HuH-7 (cell line): ENCODE measurements around the gene SH3RF3.

ENCODE experiments used
- DNase-seq: peaks from one replicate; pipeline ENCODE4 v3.0.0; 2011; ENCODE audit warnings: low spot score

SH3RF3 gene

DNA sequence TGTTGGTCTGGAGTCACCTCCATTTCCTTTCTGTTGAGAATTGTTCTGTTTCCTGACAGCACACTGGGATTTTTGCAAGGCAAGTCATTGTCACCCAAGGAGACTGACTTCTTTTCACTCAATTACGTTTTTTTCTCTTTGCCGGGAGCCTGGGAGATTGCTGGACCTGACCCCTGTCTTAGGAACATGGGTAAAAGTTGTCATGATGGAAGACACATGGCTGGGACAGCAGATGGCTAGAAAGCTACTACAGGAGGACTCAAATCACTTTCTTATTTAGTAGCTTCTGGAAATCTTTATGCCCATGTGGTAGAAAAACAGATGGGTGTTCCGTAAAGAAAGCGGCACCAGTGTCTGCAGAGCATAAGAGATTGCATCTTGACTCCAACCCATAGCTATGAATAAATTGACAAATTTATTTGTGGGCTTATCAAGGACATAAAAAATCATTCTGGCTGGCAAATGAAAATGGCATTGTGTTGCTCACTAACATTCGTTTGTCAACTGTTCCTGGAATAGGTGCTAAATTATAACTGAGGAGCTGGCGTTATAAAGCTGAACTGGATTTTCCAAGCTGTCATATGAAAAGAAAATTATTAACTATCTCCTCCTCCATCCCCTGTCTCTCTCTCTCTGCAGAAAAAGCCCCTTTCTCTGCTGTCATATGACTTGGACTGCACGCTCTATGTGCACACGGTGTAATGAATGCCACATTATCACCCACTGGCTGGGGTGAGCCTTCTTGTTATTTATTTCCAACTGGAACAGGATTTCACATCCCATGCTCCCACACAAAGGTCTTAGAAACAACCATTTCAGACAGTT, 159.8 kb downstream of the SH3RF3 start:
- no peak for DNase-seq

DNA sequence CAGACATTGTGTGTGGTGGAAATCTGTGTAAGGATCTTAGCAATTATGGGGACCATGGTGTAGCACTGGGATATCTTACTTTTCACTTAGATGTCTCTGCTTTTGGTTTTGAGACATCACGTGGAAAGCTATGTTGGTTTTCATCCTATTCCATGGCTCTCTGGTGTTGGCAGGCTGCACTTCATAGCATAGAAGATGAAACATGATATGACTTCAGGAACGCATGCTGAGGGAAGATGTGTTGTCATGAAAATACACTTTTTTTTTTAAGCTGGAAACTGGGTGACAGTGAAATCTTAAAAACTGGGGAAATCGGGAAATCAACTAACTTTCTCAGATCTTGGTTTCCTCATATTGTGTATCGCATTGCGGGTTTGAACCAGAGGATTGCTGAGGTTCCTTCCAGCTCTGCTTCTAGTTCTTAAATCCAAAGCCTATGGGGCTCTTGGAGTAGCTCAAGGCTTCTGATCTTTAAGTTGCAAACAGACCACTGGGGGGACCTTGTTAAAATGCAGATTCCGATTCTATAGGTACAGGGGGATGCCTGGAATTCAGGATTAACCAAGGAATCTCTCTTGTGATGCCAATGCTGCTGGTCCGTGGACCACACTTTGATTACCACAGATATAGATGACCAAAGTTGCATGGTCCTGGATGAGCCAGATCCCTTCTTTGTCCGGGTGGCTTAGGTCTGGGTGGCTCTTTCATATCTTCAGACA, 160.7 kb downstream of the SH3RF3 start:
- DNase-seq, result no peak

DNA sequence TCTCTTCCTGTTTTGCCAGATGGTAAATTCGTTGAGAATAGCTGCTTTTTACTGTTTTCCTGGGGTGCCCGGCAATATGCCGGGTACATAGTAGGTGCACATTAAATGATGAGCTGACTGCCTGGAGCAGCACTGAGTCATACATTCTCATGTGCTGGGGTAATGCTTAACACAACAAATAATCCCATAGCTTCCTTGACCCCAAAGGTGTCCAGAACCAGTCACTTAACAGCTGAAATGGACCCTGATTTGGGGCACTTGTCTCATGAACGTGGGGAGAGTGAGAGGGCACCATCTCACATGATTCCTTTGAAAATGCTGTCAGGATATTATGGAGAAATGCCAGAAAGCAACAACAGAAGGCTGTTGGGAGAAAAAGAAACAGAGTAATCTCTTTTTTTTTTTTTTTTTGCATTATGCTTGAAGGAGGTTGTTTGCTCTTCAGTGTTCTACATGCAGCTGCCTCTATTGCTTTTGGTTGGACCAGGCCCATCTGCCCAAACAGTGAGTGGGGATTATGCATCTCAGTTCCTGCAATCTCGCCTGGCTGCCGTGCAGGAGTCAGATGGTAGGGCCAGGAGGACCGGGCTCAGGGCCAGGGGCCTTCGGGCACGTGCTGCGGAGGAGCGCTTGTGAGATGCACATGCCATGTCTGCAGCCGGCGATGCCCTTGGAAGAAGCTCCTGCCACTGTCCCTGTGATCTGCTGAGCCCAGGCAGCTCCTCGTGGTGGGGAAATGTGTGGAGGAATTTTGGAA, 162.1 kb downstream of the SH3RF3 start:
- DNase-seq, result no peak

DNA sequence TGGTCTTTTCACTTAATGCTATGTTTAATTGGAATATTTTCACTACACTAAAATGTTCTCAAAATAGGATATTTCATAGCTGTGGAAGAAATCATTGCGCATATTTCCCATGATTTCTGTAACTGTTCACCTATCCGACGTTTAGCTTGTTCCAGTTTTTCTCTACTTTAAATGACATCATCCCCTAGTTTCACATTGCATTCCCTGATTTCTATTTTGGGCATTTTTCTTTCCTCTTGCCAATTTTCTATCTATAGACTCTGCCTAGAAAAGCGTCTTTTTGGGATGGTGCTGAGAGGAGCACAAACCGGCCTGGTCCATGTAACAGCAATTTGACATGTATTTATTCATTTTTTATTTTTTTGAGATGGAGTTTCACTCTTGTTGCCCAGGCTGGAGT, 163.4 kb downstream of the SH3RF3 start:
- no peak for DNase-seq

DNA sequence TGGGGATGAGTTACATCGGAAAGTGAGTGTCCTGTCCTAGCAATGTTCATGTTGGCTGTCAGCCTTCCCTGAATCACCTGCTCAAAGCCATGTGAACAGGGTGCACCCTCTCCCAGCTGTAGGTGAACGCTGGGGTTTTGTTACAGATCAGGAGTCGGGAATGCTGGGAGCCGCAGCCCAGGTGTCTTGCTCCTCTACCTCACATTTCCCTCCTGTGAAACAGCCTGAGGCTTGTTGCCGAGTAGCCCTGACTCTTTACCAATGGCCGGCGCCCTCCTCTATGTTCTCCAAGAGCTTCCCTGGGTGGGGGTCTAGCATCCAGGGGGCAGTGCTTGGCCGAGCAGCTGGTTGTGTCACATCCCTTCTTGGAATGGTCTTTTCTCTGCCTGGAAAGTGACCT, 164.7 kb downstream of the SH3RF3 start:
- no peak for DNase-seq

DNA sequence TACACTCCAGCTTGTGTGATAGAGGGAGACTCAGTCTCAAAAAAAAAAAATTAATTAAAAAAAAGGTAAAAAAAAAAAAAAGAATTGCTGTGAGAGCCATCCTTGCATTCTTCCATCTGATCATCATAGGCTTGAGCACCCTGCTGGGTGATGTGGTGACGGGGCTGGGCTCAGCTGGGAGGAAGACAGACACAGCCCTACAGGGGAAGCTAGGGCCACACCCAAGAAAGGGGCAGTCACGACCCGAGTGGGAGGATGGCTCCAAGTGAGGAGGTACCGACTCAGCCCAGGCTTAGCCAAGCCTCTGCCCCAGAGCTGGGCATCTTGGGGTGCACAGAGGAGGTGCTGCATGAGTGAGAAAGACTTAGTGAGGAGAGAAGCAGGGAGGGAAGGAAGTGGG, 165.5 kb downstream of the SH3RF3 start:
- no peak for DNase-seq

DNA sequence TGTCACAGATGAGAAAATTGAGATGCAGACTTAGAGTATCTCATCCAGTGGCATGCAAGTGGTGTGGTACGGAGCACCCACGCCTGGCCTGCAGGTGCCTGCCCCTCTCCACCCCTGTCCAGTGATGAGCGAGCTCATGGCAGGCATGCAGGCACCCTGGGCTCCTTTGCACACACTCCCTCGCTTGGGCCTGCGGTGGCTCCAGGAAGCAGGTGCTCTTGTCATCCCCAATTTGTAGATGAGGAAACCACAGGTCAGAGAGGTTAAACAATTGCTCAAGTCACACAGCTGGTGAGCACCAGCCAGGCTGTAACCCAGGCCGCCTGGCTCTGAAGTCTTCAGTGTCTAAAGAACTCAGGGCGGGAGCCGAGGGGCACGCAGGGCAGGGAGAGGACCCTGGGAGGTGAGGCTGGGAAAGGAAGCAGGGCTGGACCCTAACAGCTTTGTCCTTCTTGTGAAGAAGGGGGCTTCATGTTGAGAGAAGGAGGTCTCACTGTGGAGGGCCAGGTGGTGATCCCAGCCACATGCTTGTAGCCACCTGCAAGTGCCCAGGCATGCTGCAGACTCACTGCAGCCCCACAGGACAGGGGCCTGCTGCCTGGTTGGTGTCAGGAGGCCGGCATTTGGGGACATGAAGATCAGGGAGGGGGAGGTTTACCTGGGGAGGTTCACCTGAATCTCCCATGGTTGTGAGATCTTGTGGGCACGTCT, 166.2 kb downstream of the SH3RF3 start:
- no peak for DNase-seq

DNA sequence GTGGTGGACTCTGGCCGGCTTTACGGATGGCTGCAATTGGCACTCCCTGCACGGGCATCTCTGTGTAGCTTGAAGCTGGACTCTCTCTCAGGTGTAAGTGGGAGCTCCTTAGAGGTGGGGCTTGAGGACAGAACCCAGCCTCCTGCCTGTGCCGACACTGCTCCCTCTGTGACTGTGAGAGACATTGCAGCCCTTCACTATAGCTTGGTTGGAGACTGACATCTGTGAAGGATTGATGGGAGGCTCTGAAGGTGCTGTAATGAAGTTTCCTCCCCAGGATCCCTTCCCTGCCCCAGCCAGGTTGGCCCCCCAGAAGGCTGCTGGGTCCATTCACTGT, 166.7 kb downstream of the SH3RF3 start:
- no peak for DNase-seq

DNA sequence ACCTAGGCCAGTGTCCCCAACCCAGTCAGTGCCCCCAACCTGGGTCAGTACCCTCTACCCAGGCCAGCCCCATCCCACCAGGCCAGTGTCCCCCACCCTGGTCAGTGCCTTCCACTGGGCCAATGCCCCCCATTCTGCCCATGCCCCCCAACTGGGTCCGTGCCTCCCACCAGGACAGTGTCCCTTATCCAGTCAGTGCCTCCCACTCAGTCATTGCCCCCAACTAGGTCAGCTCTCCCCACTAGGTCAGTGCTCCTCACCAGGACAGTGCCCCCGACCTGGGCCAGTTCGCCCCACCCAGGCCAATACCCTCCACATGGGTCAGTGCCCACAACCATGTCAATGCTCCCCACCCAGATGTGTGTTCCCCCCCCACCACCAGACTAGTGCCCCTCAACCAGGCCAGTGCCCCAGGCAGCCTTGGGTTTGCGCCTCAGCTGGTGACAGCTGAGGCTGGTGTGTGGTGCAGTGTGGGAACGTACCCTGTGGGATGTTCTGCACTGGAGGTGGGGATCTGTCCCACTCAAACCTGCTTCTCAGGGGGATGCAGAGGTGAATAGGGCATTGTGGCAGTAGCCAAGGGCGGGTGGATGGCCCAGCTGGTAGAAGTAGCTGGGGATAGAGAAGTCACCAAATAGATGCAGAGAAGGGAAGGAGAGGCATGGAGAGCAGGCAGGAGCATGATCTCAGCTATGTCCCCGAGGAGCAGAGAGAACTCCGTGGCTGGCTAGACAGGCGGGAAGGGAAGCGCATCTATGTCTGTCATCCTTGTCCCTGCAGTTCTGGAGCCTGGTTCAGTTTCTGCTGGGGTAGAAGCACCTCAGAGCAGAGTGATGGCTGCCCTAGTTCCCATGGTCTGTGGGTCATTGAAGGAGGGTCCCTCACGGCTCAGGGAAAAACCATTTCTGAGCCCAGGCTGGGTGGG, 168.8 kb downstream of the SH3RF3 start:
- no peak for DNase-seq

DNA sequence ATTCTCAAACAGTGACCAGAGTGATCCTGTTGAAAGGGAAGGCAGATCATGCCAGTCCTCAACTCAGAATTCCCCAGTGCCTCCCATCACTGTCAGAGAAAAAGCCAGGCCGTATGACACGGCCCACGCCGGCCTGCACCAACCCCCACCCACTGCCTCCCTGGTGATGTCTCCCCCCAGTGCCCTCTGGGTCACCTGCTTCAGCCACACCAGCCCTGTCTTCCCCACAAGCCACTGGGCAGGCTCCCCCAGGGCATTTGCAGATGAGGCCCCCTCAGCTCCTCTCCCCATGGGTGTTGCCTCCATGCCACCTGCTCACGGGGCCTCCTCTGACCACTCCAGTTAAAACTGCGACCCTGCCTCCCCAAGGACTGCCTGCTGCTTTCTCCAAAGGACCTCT, 169.8 kb downstream of the SH3RF3 start:
- no peak for DNase-seq

DNA sequence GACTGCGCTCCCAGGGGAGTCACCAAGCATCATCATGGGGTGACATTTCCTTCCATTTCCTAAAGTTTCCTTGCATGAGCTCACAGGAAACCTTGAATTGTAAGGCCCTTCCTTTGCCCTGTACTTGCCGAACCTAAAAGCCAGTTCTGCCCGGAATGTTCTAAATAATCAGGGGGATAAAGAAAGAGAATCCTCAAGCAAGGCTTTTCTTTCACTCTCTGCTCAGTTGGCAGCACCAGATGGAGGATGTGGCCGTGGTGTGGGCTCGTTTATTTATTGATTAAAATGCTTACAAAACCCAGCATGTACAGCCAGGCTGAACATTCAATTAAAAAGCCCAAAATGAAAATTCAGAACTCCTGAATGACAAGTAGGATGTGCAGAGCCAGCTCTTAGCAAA, 170.5 kb downstream of the SH3RF3 start:
- DNase-seq, result no peak

DNA sequence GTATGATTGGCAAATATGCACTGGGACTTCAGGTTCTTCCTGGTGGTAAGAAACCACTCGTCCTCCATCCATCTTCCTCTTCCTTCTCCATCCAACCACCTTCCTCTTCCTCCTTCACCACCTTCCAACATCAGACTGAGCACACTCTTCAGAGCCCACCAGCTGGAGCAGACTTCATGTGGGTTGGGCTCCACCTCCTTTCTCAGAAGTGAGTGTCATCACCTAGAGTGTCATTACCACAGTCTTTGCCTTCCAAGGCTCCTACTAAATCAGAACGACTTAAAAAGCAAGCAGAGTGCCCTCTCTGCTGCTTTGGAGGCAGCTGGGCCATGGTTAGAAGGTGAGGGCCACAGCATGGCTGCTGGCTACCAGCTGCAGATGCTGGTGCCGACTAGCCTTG, 171.6 kb downstream of the SH3RF3 start:
- DNase-seq, result no peak

DNA sequence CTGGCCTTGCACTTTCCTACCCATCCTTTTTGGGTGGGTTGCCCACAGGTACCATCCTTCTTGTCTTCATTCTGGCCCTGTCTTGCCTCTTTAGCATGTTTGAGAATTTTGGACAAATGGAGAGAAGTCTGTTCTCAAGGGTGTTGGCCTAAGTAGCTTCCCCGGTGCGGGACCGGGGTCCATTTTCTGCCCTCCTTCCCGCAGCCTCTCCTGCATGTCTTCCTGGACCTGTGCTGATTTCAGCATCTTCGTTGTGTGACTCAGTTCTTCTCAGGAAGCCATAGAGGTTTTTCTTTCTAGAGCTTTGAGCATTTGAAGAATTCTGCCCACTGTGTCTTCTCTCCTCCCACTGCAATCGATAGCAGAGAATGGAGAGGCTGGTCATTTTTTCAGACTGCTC, 172.7 kb downstream of the SH3RF3 start:
- DNase-seq, result no peak

DNA sequence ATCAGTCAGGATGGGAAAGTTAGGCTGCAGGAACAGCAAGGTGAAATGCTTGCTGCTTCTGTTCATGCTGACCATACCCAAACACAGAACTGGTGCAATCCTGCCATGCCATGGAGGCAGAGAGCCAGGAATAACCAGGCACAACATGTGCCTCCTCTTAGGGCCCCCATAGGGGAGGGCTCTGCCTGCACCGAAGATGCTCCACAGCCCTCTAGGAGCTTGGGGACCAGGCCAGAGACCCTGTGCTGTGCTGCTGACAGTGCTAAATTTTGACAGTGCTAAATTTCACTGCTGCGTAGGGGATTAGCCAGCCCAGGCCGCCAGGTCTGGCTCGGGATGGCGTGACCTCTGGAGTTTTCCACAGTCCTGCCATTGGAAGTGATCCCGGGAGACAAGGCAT, 173.3 kb downstream of the SH3RF3 start:
- DNase-seq, result no peak

DNA sequence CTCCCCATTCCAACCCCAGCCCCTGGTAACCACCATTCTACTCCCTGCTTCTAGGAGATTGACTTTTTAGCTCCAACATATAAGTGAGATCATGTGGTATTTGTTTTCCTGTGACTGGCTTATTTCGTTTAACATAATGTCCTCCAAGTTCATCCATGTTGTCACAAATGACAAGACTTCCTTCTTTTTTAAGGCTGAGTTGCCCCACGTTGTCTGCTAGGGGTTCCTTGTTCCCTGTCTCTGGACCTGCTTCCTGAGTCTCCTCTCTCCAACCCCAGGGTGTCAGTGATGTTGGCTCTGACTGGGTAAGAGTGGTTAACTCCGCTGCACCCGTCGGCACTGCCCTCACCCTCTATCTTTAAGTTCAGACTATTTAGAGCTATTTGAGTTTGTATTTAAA, 175.2 kb downstream of the SH3RF3 start:
- no peak for DNase-seq

DNA sequence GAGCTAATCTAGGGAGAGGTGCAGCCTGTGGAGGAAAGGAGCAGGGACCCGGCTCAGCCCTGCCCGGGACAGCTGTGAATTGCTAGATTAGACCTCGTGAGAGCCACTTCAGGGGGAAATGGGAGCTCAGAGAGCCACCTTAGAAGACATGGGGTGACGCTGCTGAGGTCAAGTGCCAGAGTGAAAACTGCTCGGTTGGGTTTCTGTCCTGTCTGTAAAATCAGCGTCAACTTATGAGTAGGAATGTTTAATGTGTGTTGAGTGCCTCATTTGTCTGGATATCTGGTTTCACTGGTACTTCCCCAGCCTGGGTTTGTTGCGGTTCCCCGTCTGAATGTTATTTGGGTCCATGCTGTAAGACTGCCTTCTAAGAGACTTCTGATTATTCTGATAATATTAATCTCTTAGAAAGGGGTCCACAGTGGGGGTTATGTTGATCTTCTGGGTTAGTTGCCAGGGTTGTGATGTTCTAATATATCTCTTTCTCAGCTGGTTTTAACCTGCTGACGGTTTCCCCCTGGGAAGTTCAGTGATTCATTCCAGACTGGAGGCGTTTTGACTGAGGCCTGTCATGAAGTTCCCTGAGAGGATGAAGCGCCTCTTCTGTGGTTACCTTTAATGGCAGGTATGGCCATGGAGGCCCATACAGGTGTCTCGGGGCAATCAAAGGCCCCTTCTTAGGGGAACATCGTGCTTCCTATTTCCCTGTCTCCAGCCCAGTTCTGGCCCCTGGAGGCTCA, 175.9 kb downstream of the SH3RF3 start:
- no peak for DNase-seq

DNA sequence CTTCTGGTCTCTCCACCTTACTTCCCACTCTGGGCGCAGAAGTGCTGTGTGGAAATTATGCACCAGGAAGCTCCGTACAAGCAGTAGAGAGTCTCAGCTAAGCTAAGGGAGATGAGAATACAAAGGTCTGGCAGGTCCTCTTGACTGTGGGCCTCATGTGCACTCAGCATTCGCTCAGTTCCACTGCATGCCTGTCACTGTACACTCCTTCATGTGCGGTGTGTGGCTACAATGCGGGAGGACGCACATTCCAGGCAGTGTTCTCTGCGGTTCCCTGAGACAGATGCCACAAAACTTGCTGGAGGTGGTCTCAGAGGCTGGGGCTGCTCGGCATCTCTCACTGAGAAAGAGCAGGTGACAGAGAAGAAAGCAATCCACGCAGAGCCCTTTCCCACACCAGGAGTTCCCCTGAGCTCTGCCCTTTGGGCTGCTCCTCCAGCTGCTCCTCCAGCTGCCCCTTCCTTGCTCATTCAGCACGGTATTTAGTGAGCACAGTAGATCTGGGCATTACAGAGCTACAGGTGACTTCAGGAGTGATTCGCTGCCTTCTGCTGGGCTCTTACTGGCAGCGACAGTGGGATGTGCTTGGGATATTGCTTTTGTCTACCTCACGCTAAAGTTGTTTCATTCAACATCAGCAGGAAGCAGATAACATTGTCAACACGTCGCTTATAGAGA, 176.6 kb downstream of the SH3RF3 start:
- no peak for DNase-seq

DNA sequence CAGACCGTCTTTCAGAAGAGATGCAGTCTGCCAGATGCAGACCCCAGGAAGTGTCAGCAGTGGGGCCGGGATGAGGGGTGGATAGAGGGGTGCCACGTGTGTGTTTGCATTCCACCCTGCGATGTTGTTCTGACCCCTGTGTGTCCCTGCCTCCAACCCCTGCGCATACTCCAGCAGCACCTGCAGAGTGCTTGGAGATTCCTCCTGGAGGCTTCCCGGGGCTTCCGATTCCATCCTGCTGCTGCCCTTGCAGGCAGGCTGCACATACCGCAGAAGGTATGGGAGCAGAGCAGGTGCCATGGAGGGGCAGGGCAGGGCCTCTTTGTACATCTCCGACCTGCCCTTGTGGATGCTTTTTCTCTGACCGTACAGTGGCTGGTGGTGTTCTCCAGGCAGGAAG, 177.2 kb downstream of the SH3RF3 start:
- DNase-seq, result no peak

DNA sequence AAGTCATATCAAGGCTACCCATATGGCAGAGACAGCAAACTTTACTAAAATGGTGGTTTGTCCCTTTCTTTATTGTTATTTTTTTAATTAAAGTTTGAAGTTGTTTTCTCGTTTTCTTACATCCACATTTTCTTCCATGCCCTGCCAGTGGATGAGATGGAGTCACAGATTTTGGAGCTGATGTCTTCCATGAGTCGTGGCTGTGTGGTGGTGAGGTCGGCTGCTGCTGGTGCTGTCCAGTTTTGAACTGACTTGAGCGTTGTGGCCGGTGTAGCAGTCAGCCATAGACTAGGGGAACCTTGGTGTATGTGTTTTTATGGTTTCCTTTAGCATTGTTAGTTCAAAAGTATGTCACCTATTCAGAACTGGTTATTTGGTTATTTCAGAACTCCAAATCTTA, 182.8 kb downstream of the SH3RF3 start:
- DNase-seq, result no peak

DNA sequence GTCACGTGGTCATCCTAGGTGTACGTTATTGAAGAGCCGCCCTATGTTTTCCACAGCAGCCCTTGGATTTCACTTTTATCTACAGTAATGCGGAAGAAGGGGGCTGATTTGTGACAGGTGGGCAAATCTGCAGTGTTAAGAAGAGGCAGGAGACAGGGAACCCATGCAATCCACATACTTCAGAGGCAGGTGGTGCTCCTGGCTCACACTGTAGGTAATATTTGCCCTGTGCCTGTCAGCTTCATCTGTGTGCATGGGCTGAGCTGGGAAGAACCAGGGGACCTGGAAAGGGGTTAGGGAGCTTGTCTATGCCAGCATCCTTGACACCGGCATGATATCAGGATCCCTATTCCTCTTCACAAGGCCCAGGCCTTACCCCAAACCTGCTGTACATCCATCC, 183.9 kb downstream of the SH3RF3 start:
- DNase-seq, result no peak
